K562 (cell line): ENCODE results near the gene ADGRD1. TPM values are rescaled to one million over a fixed set of nuclear protein-coding genes. Genes with fewer than 3 reads are reported as not detected.

Experiments used
- ATAC-seq: fragments of 200-7000 bp; cut with Tn5 transposase; 3 replicates; pipeline ENCODE4 v1.9.1; 2020; ENCODE audit warnings: moderate library complexity
- BruUV-seq: library from RNA; stranded (reverse); fragments of 400-500 nt; replicated peaks from 2 replicates; lab custom pipeline; 2021; lab: Mats Ljungman, UMichigan
- CTCF ChIA-PET: fragments of 300-600 bp; formaldehyde crosslinking; extraction: SDS; loops from one replicate; lab custom pipeline; 2021; ENCODE audit warnings: low intra/inter-chr PET ratio; lab: Yijun Ruan, JAX
- POLR2A ChIA-PET: fragments of 300-600, 350-650 bp; sonication (Branson Sonifier 250); formaldehyde crosslinking; extraction: SDS; loops from one replicate; lab custom pipeline; 2021; ENCODE audit warnings: antibody characterized with exemption, inconsistent platforms; lab: Yijun Ruan, JAX
- DNase-seq, 4 experiments: peaks; one replicate each; pipeline versions ENCODE4 v3.0.0 to v3.0.0-alpha.2; 2011 to 2018; ENCODE audit warnings: low spot score in 3 of 4, mixed read lengths in 3 of 4; ENCODE audit errors: extremely low read depth in 1 of 4
- FAIRE-seq: peaks from 2 replicates; lab custom pipeline; 2011; peaks lifted over from hg19 to GRCh38; lab: Jason Lieb, UNC
- H2AFZ ChIP-seq: 2 replicates; pipeline ENCODE4 v1.6.0; 2011; ENCODE audit warnings: low read depth, low read length, control low read depth, inconsistent platforms
- H3K27ac ChIP-seq: fragments of 200-600 bp; 3 replicates; pipeline ENCODE4 v1.8.0; 2011; ENCODE audit warnings: low read depth, mild to moderate bottlenecking, control low read depth, inconsistent platforms, low read length, moderate library complexity, mixed read lengths; ENCODE audit errors: extremely low read depth
- H3K27me3 ChIP-seq, 2 experiments: fragments of 300-600 bp in 1 of 2; 2 replicates in 1 of 2; 3 replicates in 1 of 2; pipeline versions ENCODE4 v1.6.0 to v1.8.0; 2011; ENCODE audit warnings: inconsistent platforms in 2 of 2, low read length in 2 of 2, mild to moderate bottlenecking in 1 of 2, mixed read lengths in 1 of 2, moderate library complexity in 1 of 2; ENCODE audit not compliant: control insufficient read depth in 2 of 2, insufficient read depth in 2 of 2
- H3K36me3 ChIP-seq: fragments of 300-600 bp; 3 replicates; pipeline ENCODE4 v1.8.0; 2011; ENCODE audit warnings: mild to moderate bottlenecking, low read length, inconsistent platforms; ENCODE audit not compliant: control insufficient read depth, insufficient read depth
- H3K4me1 ChIP-seq, 2 experiments: fragments of 200-600 bp in 1 of 2; replicated peaks in 1 of 2; 2 replicates in 1 of 2; 3 replicates in 1 of 2; pipeline versions ENCODE4 v1.5.1 to v1.8.0; 2011; ENCODE audit warnings: inconsistent platforms in 2 of 2, low read length in 2 of 2, mild to moderate bottlenecking in 1 of 2, mixed read lengths in 1 of 2, moderate library complexity in 1 of 2; ENCODE audit not compliant: control insufficient read depth in 2 of 2, insufficient read depth in 2 of 2
- H3K4me2 ChIP-seq: 2 replicates; pipeline ENCODE4 v1.6.1; 2011; ENCODE audit warnings: low read length, control low read depth, inconsistent platforms, mixed read lengths; ENCODE audit not compliant: insufficient read depth
- H3K4me3 ChIP-seq: fragments of 200-600 bp; sonication (generic), shearing (Covaris generic); 2 replicates; pipeline ENCODE4 v1.5.1; 2016; ENCODE audit warnings: control low read depth, inconsistent platforms
- H3K79me2 ChIP-seq: fragments of 200-600 bp; 3 replicates; pipeline ENCODE4 v1.8.0; 2011; ENCODE audit warnings: low read length, inconsistent platforms; ENCODE audit not compliant: control insufficient read depth, insufficient read depth
- H3K9ac ChIP-seq, 2 experiments: 2 replicates each; pipeline versions ENCODE4 v1.6.0 to v1.6.1; 2011; ENCODE audit warnings: low read depth in 2 of 2, low read length in 2 of 2, control low read depth in 1 of 2, inconsistent platforms in 1 of 2, mild to moderate bottlenecking in 1 of 2, mixed read lengths in 1 of 2; ENCODE audit not compliant: insufficient read depth in 1 of 2
- H3K9me1 ChIP-seq: one replicate; pipeline ENCODE4 v1.6.0; 2011; ENCODE audit warnings: inconsistent platforms, mild to moderate bottlenecking, low read length, moderate library complexity; ENCODE audit not compliant: control insufficient read depth, insufficient read depth
- H3K9me3 ChIP-seq: replicated peaks from 2 replicates; pipeline ENCODE4 v1.5.1; 2011; ENCODE audit warnings: low read depth, low read length, inconsistent platforms; ENCODE audit not compliant: control insufficient read depth, insufficient read depth
- H4K20me1 ChIP-seq: replicated peaks from 2 replicates; pipeline ENCODE4 v1.6.1; 2011; ENCODE audit warnings: low read length, inconsistent platforms, mixed read lengths; ENCODE audit not compliant: control insufficient read depth, insufficient read depth
- DMBX1 ChIP-seq: fragments of 250-450 bp; sonication (Bioruptor Pico); IDR thresholded peaks from 2 replicates; pipeline ENCODE4 v1.8.0; 2022; ENCODE audit warnings: inconsistent platforms, mild to moderate bottlenecking, moderate library complexity, borderline replicate concordance
- EWSR1 ChIP-seq: fragments of 450-650 bp; IDR thresholded peaks from 2 replicates; pipeline ENCODE4 v1.6.1; 2018; ENCODE audit warnings: borderline replicate concordance, mild to moderate bottlenecking, low read depth, moderate library complexity; ENCODE audit not compliant: partially characterized antibody
- HDAC8 ChIP-seq: fragments of 450-650 bp; IDR thresholded peaks from 2 replicates; pipeline ENCODE4 v1.6.1; 2016; ENCODE audit warnings: mild to moderate bottlenecking, missing genetic modification characterization, moderate library complexity, missing compliant biosample characterization
- L3MBTL2 ChIP-seq: fragments of 450-650 bp; IDR thresholded peaks from 2 replicates; pipeline ENCODE4 v1.6.1; 2016; ENCODE audit warnings: mild to moderate bottlenecking, moderate library complexity
- NEUROD1 ChIP-seq: fragments of 150-350 bp; IDR thresholded peaks from 2 replicates; pipeline ENCODE4 v1.6.1; 2014; ENCODE audit warnings: borderline replicate concordance, low read length, low read depth; ENCODE audit not compliant: partially characterized antibody
- POLR3G ChIP-seq: IDR thresholded peaks from 2 replicates; pipeline ENCODE4 v1.6.1; 2011; ENCODE audit not compliant: insufficient read length, insufficient replicate concordance; ENCODE audit errors: extremely low read depth
- SIN3A ChIP-seq, 2 experiments: fragments of 150-350 bp in 1 of 2; IDR thresholded peaks; 2 replicates each; pipeline ENCODE4 v1.6.1; 2011 to 2016; ENCODE audit warnings: borderline replicate concordance in 2 of 2, low read depth in 2 of 2, low read length in 2 of 2, mild to moderate bottlenecking in 2 of 2, moderate library complexity in 2 of 2; ENCODE audit not compliant: control insufficient read depth in 1 of 2
- SMARCB1 ChIP-seq: IDR thresholded peaks from 2 replicates; pipeline ENCODE4 v1.6.1; 2011; ENCODE audit warnings: improper control_type of control experiment, low read depth; ENCODE audit not compliant: insufficient read length
- TCF7 ChIP-seq: sonication (generic); IDR thresholded peaks from 2 replicates; pipeline ENCODE4 v1.6.1; 2016; ENCODE audit warnings: antibody characterized with exemption, borderline replicate concordance
- ZNF3 ChIP-seq: fragments of 250-450 bp; sonication (Bioruptor Pico); IDR thresholded peaks from 2 replicates; pipeline ENCODE4 v1.5.0; 2021; ENCODE audit warnings: mild to moderate bottlenecking, moderate library complexity
- ZNF507 ChIP-seq: conservative IDR thresholded peaks from 2 replicates; pipeline ENCODE4 v1.6.1; 2017; ENCODE audit warnings: missing genetic modification characterization, missing compliant biosample characterization
- WGBS: fragments of 100-300 bp; shearing (Covaris generic); methylation state at CpG from one replicate; pipeline ENCODE4 v1.1.6; 2016; ENCODE audit warnings: low coverage, mixed read lengths; ENCODE audit not compliant: insufficient coverage; ENCODE audit errors: missing lambda C conversion rate; 5-methylcytosine and 5-hydroxymethylcytosine counted together
- in situ Hi-C: fragments of 300-500 bp; cut with MboI; formaldehyde crosslinking; loops from 4 replicates; pipeline ENCODE4 v1.15.0; 2018; ENCODE audit warnings: inconsistent platforms, mixed read lengths
- intact Hi-C: fragments of 100-400 bp; cut with micrococcal nuclease; formaldehyde crosslinking; loops from 2 replicates; pipeline ENCODE4 v1.14.2; 2022
- polyA plus RNA-seq, 8 experiments: library from polyadenylated mRNA; depleted of rRNA in 4 of 8; stranded (reverse) in 5 of 8; unstranded in 3 of 8; fragments of >200 nt; fragmentation: Nextera tagmentation in 2 of 8; fragmentation: Illumina TruSeq in 1 of 8; extraction: Ambion mirVana in 2 of 8; extraction: Trizol in 1 of 8; gene quantifications; 2 replicates each; pipeline versions ENCODE4 v1.2.1 to v1.2.3, GENCODE V29; 2011 to 2014; ENCODE audit warnings: inconsistent platforms in 1 of 8, missing spikeins in 1 of 8
- total RNA-seq, 7 experiments: library from RNA; depleted of rRNA in 6 of 7; stranded (reverse); fragments of >200 nt in 6 of 7; fragmentation: Illumina TruSeq in 2 of 7; extraction: Trizol in 2 of 7; gene quantifications; 2 replicates each; pipeline versions ENCODE4 v1.2.1 to v1.2.3, GENCODE V29; 2011 to 2021; ENCODE audit warnings: low replicate concordance in 1 of 7
- TF ChIP-seq, protein P1 (sequence below): fragments of 250-450 bp; sonication (Bioruptor Pico); IDR thresholded peaks from 2 replicates; pipeline ENCODE4 v1.5.0; 2021; ENCODE audit warnings: mild to moderate bottlenecking, moderate library complexity
- TF ChIP-seq, protein P2 (sequence below): fragments of 450-650 bp; IDR thresholded peaks from 2 replicates; pipeline ENCODE4 v1.6.1; 2018; ENCODE audit warnings: mild to moderate bottlenecking, low read depth; ENCODE audit not compliant: partially characterized antibody
- TF ChIP-seq, protein P3 (sequence below): sonication (generic); formaldehyde crosslinking; IDR thresholded peaks from 2 replicates; pipeline ENCODE4 v1.8.0; 2022; ENCODE audit warnings: mild to moderate bottlenecking, missing genetic modification reagents
- TF ChIP-seq, protein P4 (sequence below), 2 experiments: fragments of 450-650 bp in 1 of 2; sonication (generic) in 1 of 2; formaldehyde crosslinking in 1 of 2; IDR thresholded peaks in 1 of 2; conservative IDR thresholded peaks in 1 of 2; 2 replicates each; pipeline versions ENCODE4 v1.6.1 to v1.8.1; 2016 to 2023; ENCODE audit warnings: mild to moderate bottlenecking in 2 of 2, moderate library complexity in 2 of 2, inconsistent platforms in 1 of 2, missing genetic modification reagents in 1 of 2

ADGRD1 gene
- total and polyA plus RNA-seq, 9 of the 15 experiments (the other 6 are each of a cell fraction or from before 2014, with no cell fraction given), result 1.7 to 11.7 (median 3.3) TPM

DNA sequence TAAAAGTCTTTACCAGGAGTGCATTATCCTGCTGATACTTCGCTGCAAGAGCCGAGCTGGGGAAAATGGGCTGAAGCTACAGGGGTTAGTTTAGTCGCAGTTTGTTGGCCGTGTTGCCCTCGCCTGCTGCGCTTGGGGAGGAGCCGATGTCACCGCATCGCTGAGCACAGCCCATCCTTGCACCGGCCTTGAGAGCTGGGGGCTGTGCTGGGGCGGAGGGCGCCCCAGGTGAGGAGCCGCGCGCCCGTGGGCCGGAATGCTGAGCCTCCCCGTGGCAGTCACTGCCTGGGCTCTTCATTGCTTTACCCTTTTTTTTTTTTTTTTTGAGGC, 50.0 kb downstream of the ADGRD1 start:
- H3K9ac ChIP-seq, result no peak overlapping the region
- no peaks in the 10 kb centered on the region; the same call in 2 of the 3 replicates for H3K79me2 ChIP-seq
- in situ Hi-C loops, result no loop called here
- intact Hi-C loops, result loop anchor here (5.0 kb wide), 1 partner anchor 51 kb away; the partner anchor contains the start of gene ADGRD1
- FAIRE-seq (no peak), DNase-seq (no peak), ATAC-seq (no peak)
- 0 out of 2 replicates have a peak, but pooled peaks cover 2% of the 10 kb centered on the region for H3K9me3 ChIP-seq
- H3K36me3 ChIP-seq, result no peaks in the 10 kb centered on the region
- H4K20me1 ChIP-seq, result no peaks in the 10 kb centered on the region
- peaks cover 11 to 32% of the 10 kb centered on the region in 2 experiments for H3K4me1 ChIP-seq
- no TSS peak for BruUV-seq
- ChIA-PET CTCF (no interaction called here), POLR2A (no interaction called here)
- WGBS, result 71% methylated on average over 18 of the region's 18 CpGs
- H2AFZ ChIP-seq, result no peak overlapping the region
- no peaks in the 10 kb centered on the region for H3K9me1 ChIP-seq
- H3K27me3 ChIP-seq, result peaks cover 0 to 19% of the 10 kb centered on the region in 2 experiments; a peak in 2 of 5 replicates
- no peak overlapping the region for H3K27ac ChIP-seq
- no peak overlapping the region for H3K4me2 ChIP-seq
- no peak overlapping the region for H3K4me3 ChIP-seq
- no peak for TF ChIP-seq SMARCB1
- TF ChIP-seq SIN3A (IDR thresholded peaks at IDR 0.05; ENCODE audit: borderline replicate concordance in 2 of 2, control insufficient read depth in 1 of 2, low read depth in 2 of 2, low read length in 2 of 2), result no peak
- no peak for TF ChIP-seq ZNF3 (CRISPR knock-in tag)
- TF ChIP-seq TCF7, result no peak
- TF ChIP-seq, protein P1, sequence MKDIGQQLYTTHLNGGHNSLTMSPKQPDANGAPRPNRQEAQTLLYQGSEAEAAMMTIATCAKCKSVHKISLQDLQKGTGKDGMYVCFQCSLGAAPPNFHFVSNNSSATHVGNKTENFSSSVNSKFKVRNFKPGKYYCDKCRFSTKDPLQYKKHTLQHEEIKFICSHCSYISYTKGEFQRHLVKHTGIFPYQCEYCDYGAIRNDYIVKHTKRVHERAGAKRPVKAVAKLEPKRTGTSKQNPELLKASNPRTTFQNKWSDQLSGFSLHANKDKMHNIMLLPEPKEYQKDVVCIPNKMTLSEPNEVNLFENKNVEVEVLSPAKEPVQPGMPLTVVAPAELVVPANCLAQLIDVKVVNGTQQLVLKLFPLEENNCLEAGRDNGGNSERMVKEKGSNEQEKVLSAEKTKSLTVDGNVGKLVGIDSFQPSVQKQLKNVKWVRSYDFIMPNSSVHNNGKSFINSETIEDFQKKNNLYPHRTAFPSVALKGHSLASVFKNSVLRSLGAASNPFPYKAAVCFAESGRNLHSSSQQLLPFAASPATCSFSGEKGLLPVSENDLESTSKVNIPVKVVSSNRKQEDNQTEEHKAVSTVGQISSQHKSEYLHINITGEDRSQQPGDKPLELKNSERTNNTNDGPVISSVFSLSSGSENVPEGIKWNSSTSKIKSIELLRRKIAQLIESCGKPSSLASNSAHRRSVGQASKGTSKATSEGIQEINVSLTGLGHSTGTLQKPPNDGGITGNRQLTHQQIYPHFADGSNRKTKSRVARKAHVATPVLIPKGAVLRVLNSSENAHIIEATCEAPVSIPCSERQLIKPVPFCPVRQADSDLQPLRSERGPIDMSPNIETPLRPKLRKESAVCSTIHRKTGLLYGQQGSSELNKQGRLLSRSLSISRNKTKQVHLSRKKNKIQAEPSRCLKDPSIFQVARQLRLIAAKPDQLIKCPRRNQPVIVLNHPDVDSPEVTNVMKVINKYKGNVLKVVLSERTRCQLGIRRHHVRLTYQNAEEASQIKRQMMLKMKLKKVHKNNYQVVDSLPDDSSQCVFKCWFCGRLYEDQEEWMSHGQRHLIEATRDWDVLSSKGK (CRISPR knock-in tag), result no peak
- TF ChIP-seq, protein P2, sequence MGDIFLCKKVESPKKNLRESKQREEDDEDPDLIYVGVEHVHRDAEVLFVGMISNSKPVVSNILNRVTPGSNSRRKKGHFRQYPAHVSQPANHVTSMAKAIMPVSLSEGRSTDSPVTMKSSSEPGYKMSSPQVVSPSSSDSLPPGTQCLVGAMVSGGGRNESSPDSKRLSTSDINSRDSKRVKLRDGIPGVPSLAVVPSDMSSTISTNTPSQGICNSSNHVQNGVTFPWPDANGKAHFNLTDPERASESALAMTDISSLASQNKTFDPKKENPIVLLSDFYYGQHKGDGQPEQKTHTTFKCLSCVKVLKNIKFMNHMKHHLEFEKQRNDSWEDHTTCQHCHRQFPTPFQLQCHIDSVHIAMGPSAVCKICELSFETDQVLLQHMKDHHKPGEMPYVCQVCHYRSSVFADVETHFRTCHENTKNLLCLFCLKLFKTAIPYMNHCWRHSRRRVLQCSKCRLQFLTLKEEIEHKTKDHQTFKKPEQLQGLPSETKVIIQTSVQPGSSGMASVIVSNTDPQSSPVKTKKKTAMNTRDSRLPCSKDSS, result no peak
- TF ChIP-seq NEUROD1, result no peak
- TF ChIP-seq, protein P3, sequence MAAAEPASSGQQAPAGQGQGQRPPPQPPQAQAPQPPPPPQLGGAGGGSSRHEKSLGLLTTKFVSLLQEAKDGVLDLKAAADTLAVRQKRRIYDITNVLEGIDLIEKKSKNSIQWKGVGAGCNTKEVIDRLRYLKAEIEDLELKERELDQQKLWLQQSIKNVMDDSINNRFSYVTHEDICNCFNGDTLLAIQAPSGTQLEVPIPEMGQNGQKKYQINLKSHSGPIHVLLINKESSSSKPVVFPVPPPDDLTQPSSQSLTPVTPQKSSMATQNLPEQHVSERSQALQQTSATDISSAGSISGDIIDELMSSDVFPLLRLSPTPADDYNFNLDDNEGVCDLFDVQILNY (CRISPR knock-in tag), result no peak
- TF ChIP-seq POLR3G, result no peak
- TF ChIP-seq ZNF507 (tag), result no peak
- TF ChIP-seq DMBX1 (CRISPR knock-in tag), result no peak
- TF ChIP-seq L3MBTL2, result no peak
- TF ChIP-seq, protein P4, sequence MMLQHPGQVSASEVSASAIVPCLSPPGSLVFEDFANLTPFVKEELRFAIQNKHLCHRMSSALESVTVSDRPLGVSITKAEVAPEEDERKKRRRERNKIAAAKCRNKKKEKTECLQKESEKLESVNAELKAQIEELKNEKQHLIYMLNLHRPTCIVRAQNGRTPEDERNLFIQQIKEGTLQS (IDR thresholded peaks at IDR 0.05), result no peak
- TF ChIP-seq, protein P4 (CRISPR knock-in tag; conservative IDR thresholded peaks at IDR 0.05), result no peak
- no peak for TF ChIP-seq HDAC8 (tag)
- no peak for TF ChIP-seq EWSR1
